Gastroesophageal sphincter (tissue), 4 donors: ENCODE results near the gene SRPX2. TPM values are rescaled to one million over a fixed set of nuclear protein-coding genes. Genes with fewer than 3 reads are reported as not detected.

Source experiments
- ATAC-seq: fragments of 150-250 bp; one replicate; pipeline ENCODE4 v1.9.1; 2016; ENCODE audit warnings: mild to moderate bottlenecking, moderate library complexity
- H3K27ac ChIP-seq, 4 donors: fragments of 200-600 bp; sonication (generic) in 3 of 4; 1 replicate in 3 of 4; 2 replicates in 1 of 4; pipeline ENCODE4 v1.5.1; 2016 to 2019
- H3K27me3 ChIP-seq: fragments of 200-600 bp; sonication (generic); one replicate; pipeline ENCODE4 v1.5.1; 2019
- H3K36me3 ChIP-seq, 2 donors: fragments of 200-600 bp; sonication (generic); one replicate each; pipeline ENCODE4 v1.5.1; 2019; ENCODE audit warnings: control low read depth in 1 of 2
- H3K4me1 ChIP-seq, 3 donors: fragments of 200-600 bp; sonication (generic); 1 replicate in 2 of 3; 2 replicates in 1 of 3; pipeline ENCODE4 v1.5.1; 2016 to 2019; ENCODE audit warnings: control low read depth in 2 of 3
- H3K4me3 ChIP-seq, 2 donors: fragments of 200-600 bp; sonication (generic); one replicate each; pipeline ENCODE4 v1.5.1; 2019; ENCODE audit warnings: mild to moderate bottlenecking in 1 of 2, moderate library complexity in 1 of 2
- H3K9me3 ChIP-seq, 3 donors: fragments of 200-600 bp; sonication (generic); one replicate each; pipeline ENCODE4 v1.5.1; 2017 to 2019; ENCODE audit warnings: control low read depth in 2 of 3
- CTCF ChIP-seq, 4 experiments: fragments of 200-600 bp in 2 of 4; fragments of 450-650 bp in 2 of 4; sonication (generic) in 1 of 4; IDR thresholded peaks; one replicate each; pipeline ENCODE4 v1.5.1; 2017 to 2019; ENCODE audit warnings: antibody characterized with exemption in 4 of 4, mild to moderate bottlenecking in 2 of 4, moderate library complexity in 2 of 4
- EP300 ChIP-seq: sonication (generic); formaldehyde crosslinking; IDR thresholded peaks from one replicate; pipeline ENCODE4 v1.6.1; 2017; ENCODE audit warnings: antibody characterized with exemption, mild to moderate bottlenecking
- POLR2A ChIP-seq, 2 donors: fragments of 450-650 bp; IDR thresholded peaks; one replicate each; pipeline ENCODE4 v1.6.1; 2017; ENCODE audit warnings: antibody characterized with exemption in 2 of 2, mild to moderate bottlenecking in 2 of 2, moderate library complexity in 1 of 2
- POLR2AphosphoS5 ChIP-seq: sonication (generic); formaldehyde crosslinking; IDR thresholded peaks from one replicate; pipeline ENCODE4 v1.6.1; 2017; ENCODE audit warnings: antibody characterized with exemption
- whole genome bisulfite sequencing, 2 donors: methylation state at CpG; one replicate each; pipeline ENCODE4 v1.1.5; 2018; ENCODE audit warnings: low coverage in 1 of 2; 5-methylcytosine and 5-hydroxymethylcytosine counted together
- total RNA-seq, 4 donors: library from RNA; depleted of rRNA; stranded (reverse); fragments of >200 nt; gene quantifications; one replicate each; pipeline ENCODE4 v1.1.0, GENCODE V29; 2016

SRPX2 gene
- total RNA-seq, 4 donors from 2014 or later = 24.7 to 52.1 (median 39.7) TPM

DNA sequence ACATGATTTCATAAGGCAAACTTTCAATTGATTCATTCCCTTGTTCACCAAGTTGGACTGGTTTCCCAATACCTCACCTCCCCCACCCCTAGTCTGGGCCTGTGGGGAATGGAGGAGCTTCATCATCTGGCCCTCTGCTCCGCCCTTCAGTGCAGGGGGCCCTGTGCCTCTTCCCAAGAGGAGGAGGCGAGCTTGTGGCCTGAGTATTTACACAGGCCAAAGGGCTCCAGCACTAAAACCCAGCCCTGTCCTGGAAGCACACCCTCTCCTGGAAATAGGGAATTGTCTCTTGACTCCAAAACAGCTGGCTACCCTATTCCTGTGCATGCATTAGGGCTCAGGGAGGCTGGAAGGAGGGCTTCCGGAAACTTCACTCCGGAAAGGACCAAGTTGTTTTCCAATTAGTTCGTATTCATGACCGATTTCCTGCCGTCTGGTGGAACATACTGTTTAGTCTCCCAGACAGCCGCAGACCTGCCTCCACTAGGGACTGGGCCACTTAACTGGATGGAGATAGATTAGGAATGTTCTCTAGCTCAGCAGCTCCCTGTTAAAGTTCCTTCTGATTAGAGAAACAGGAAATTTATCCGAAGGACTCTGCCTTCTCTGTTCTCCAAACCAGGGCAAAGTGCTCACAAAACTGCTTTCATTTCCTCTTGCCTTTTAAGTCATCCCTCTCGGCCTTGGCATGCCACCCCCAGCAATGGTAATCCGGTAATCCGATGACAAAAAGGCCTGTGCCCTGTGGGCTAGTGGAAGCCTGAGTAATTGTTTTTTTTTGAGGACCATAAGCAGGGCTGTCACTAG lies 5.8 kb downstream of the SRPX2 start:
- peaks cover 0 to 5% (median 0%) of the 10 kb centered on the region in 3 donors for H3K4me1 ChIP-seq
- no peaks in the 10 kb centered on the region for H3K9me3 ChIP-seq
- no peaks in the 10 kb centered on the region for H3K36me3 ChIP-seq
- no peaks in the 10 kb centered on the region for H3K27me3 ChIP-seq
- no peak overlapping the region for H3K4me3 ChIP-seq
- TF ChIP-seq POLR2AphosphoS5 (peak; percentile 36), EP300 (no peak), CTCF (IDR thresholded peaks at IDR 0.05) (no peak), POLR2A (IDR thresholded peaks at IDR 0.05) (peak in 1 of 2 donors; percentile 13)
- peak overlapping the region; percentile 59 to 84 (median 72) for H3K27ac ChIP-seq
- 40 to 65% methylated on average over 4 to 6 of the region's 12 CpGs for WGBS, 2 donors
- ATAC-seq = peak; percentile 91

- TF ChIP-seq EP300 (no peak), POLR2AphosphoS5 (no peak), CTCF (IDR thresholded peaks at IDR 0.05) (no peak), POLR2A (IDR thresholded peaks at IDR 0.05) (no peak)
- Histone ChIP-seq H3K4me3 (no peak overlapping the region), H3K36me3 (no peaks in the 10 kb centered on the region), H3K9me3 (no peaks in the 10 kb centered on the region), H3K4me1 (peaks cover 0 to 5% (median 0%) of the 10 kb centered on the region in 3 donors), H3K27me3 (no peaks in the 10 kb centered on the region), H3K27ac (peak overlapping the region in 3 of 4 donors; percentile 71 to 84 (median 74))
- no peak for ATAC-seq
- no CpG with 5 or more reads among the region's 1 CpG for WGBS, 2 donors
Measured at GRCh38 chrX:100650841-100651240, 6.8 kb downstream of the SRPX2 start.

DNA sequence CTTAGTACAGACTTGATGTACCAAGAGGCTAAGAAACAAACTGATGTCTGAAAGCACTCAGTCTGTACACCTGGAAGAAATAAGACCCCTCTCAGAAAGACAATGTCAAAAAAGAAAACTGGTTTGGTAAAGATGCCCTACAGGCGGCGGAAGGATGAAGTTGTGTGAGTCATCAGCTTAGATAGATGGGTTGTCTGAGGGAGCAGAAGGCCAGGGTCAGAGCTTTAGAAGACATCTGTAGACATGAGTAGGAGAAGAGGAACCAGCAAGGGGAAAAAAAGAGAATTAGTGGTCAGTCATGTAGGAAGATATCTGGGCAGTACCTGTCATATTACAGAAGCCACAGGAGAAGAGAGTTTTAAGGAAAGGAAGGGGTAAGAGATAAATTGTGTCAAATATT lies 8.3 kb downstream of the SRPX2 start:
- H3K36me3 ChIP-seq = no peaks in the 10 kb centered on the region
- H3K9me3 ChIP-seq = no peaks in the 10 kb centered on the region
- no peak overlapping the region for H3K27ac ChIP-seq
- ATAC-seq = no peak
- no peaks in the 10 kb centered on the region for H3K27me3 ChIP-seq
- peaks cover 0 to 5% (median 0%) of the 10 kb centered on the region in 3 donors for H3K4me1 ChIP-seq
- no peak overlapping the region for H3K4me3 ChIP-seq
- whole genome bisulfite sequencing, 2 donors = 88% methylated on average over 2 of the region's 2 CpGs; no CpG with 5 or more reads in 1 of the 2 donors
- TF ChIP-seq CTCF (IDR thresholded peaks at IDR 0.05) = no peak
- TF ChIP-seq POLR2A (IDR thresholded peaks at IDR 0.05) = no peak
- no peak for TF ChIP-seq POLR2AphosphoS5

DNA sequence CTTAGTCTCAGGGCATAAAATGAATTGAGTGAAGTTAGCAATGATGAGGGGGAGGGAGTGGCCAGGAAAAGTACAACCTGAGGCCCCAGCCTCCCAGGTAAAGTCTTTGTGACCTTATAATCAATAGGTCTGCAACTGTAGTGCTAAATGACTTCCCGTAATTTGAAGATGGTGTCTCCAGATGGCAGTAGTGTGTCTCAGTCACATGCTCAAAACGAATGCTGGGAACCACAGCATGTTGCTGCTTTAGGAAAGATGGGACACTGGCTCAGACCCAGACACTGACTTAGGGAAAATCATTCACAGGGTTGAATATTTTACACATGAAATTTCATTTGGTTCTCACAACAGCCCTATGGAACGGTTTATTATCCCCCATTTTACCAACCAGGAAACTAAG lies 10.3 kb downstream of the SRPX2 start:
- no peaks in the 10 kb centered on the region for H3K36me3 ChIP-seq
- no peak for TF ChIP-seq CTCF (IDR thresholded peaks at IDR 0.05)
- no peak for TF ChIP-seq POLR2AphosphoS5
- TF ChIP-seq EP300 = no peak
- TF ChIP-seq POLR2A (IDR thresholded peaks at IDR 0.05) = no peak
- ATAC-seq = no peak
- no peak overlapping the region for H3K27ac ChIP-seq
- no peak overlapping the region for H3K4me3 ChIP-seq
- no peaks in the 10 kb centered on the region for H3K4me1 ChIP-seq
- H3K9me3 ChIP-seq = no peaks in the 10 kb centered on the region
- no peaks in the 10 kb centered on the region for H3K27me3 ChIP-seq
- WGBS, 2 donors = 44 to 83% methylated on average over 1 to 3 of the region's 3 CpGs

- ATAC-seq = no peak
Measured at GRCh38 chrX:100658941-100659381, 15.0 kb downstream of the SRPX2 start.

More at GRCh38 chrX:100658941-100659381, 15.0 kb downstream of the SRPX2 start:
- H3K9me3 ChIP-seq = no peaks in the 10 kb centered on the region
- TF ChIP-seq EP300 (no peak), POLR2AphosphoS5 (no peak), CTCF (IDR thresholded peaks at IDR 0.05) (no peak), POLR2A (IDR thresholded peaks at IDR 0.05) (no peak)
- no peaks in the 10 kb centered on the region for H3K27me3 ChIP-seq
- no peak overlapping the region for H3K4me3 ChIP-seq
- H3K27ac ChIP-seq = no peak overlapping the region
- 9 to 24% methylated on average over 2 to 3 of the region's 3 CpGs for WGBS, 2 donors
- no peaks in the 10 kb centered on the region for H3K4me1 ChIP-seq
- H3K36me3 ChIP-seq = no peaks in the 10 kb centered on the region
